ENCODE measurements around the gene LPP. TPM values are rescaled to one million over a fixed set of nuclear protein-coding genes. Genes with fewer than 3 reads are reported as not detected.

Gene LPP
- polyA plus RNA-seq, 3 donors = 14.1 to 23.2 (median 15.3) TPM

GRCh38 chr3:188594139-188594538, 440.2 kb downstream of the LPP start:
- peaks cover 23 to 27% of the 10 kb centered on the region in 2 donors for H3K4me1 ChIP-seq (ENCODE audit: control insufficient read depth in 1 of 2, insufficient read depth in 2 of 2, low read length in 2 of 2)
- H3K27ac ChIP-seq (ENCODE audit: low read depth in 1 of 2, low read length in 2 of 2) = no peak overlapping the region
- no peak overlapping the region for H3K4me2 ChIP-seq (replicated peaks; ENCODE audit: extremely low read depth, low read length, poor library complexity, severe bottlenecking)
- peaks cover 8% of the 10 kb centered on the region for H3K79me2 ChIP-seq (ENCODE audit: insufficient read depth, low read length)
- H3K27me3 ChIP-seq (ENCODE audit: control insufficient read depth in 2 of 2, insufficient read depth in 2 of 2, low read length in 2 of 2) = no peaks in the 10 kb centered on the region
- no peaks in the 10 kb centered on the region for H4K20me1 ChIP-seq (ENCODE audit: insufficient read depth, low read length)
- H3K9me3 ChIP-seq (replicated peaks in 1 of 2; ENCODE audit: control insufficient read depth in 1 of 2, insufficient read depth in 1 of 2, low read length in 2 of 2) = no peaks in the 10 kb centered on the region
- Mint-ChIP-seq H3K4me1 (peaks cover 31% of the 10 kb centered on the region), H3K36me3 (no peaks in the 10 kb centered on the region), H3K27me3 (ENCODE audit: low read depth in 3 of 3) (no peaks in the 10 kb centered on the region), H3K9me3 (no peaks in the 10 kb centered on the region), H3K4me3 (no peak overlapping the region), H3K27ac (no peak overlapping the region)
- no peak overlapping the region for H3K4me3 ChIP-seq (replicated peaks in 1 of 3; ENCODE audit: low read depth in 2 of 3, low read length in 3 of 3)
- no peak overlapping the region for H2AFZ ChIP-seq (ENCODE audit: insufficient read depth, low read depth, low read length, poor library complexity, severe bottlenecking)
- H3K9ac ChIP-seq (ENCODE audit: insufficient read depth, low read length, poor library complexity, severe bottlenecking) = no peak overlapping the region
- no peak for TF ChIP-seq CTCF (IDR thresholded peaks at IDR 0.05)
- no peaks in the 10 kb centered on the region for H3K36me3 ChIP-seq (replicated peaks in 1 of 2; ENCODE audit: control insufficient read depth in 1 of 2, insufficient read depth in 2 of 2, low read length in 2 of 2)
- DNase-seq = no peak
- 100% methylated on average over 1 of the region's 2 CpGs for WGBS (ENCODE audit: insufficient coverage)
- intact Hi-C loops (cut with micrococcal nuclease) = no loop called here

GRCh38 chr3:188595890-188596376, 442.0 kb downstream of the LPP start:
- Histone ChIP-seq H2AFZ (ENCODE audit: insufficient read depth, low read depth, low read length, poor library complexity, severe bottlenecking) (no peak overlapping the region), H3K4me3 (replicated peaks in 1 of 3; ENCODE audit: low read depth in 2 of 3, low read length in 3 of 3) (no peak overlapping the region), H3K9ac (ENCODE audit: insufficient read depth, low read length, poor library complexity, severe bottlenecking) (no peak overlapping the region), H4K20me1 (ENCODE audit: insufficient read depth, low read length) (no peaks in the 10 kb centered on the region), H3K4me2 (replicated peaks; ENCODE audit: extremely low read depth, low read length, poor library complexity, severe bottlenecking) (no peak overlapping the region), H3K4me1 (ENCODE audit: control insufficient read depth in 1 of 2, insufficient read depth in 2 of 2, low read length in 2 of 2) (peaks cover 7 to 9% of the 10 kb centered on the region in 2 donors), H3K79me2 (ENCODE audit: insufficient read depth, low read length) (peaks cover 2% of the 10 kb centered on the region), H3K36me3 (replicated peaks in 1 of 2; ENCODE audit: control insufficient read depth in 1 of 2, insufficient read depth in 2 of 2, low read length in 2 of 2) (no peaks in the 10 kb centered on the region), H3K27me3 (ENCODE audit: control insufficient read depth in 2 of 2, insufficient read depth in 2 of 2, low read length in 2 of 2) (no peaks in the 10 kb centered on the region), H3K9me3 (replicated peaks in 1 of 2; ENCODE audit: control insufficient read depth in 1 of 2, insufficient read depth in 1 of 2, low read length in 2 of 2) (no peaks in the 10 kb centered on the region), H3K27ac (ENCODE audit: low read depth in 1 of 2, low read length in 2 of 2) (no peak overlapping the region)
- no peaks in the 10 kb centered on the region for H3K9me3 Mint-ChIP-seq
- TF ChIP-seq CTCF (IDR thresholded peaks at IDR 0.05) = no peak
- WGBS (ENCODE audit: insufficient coverage) = 94% methylated on average over 4 of the region's 5 CpGs
- no peak overlapping the region for H3K4me3 Mint-ChIP-seq
- H3K36me3 Mint-ChIP-seq = no peaks in the 10 kb centered on the region
- H3K27ac Mint-ChIP-seq = no peak overlapping the region
- DNase-seq = no peak
- intact Hi-C loops (cut with micrococcal nuclease) = no loop called here
- no peaks in the 10 kb centered on the region for H3K27me3 Mint-ChIP-seq (ENCODE audit: low read depth in 3 of 3)
- H3K4me1 Mint-ChIP-seq = peaks cover 17% of the 10 kb centered on the region

Data from CD14-positive monocyte (primary cell).